Natural killer cell treated with Interleukin-12 subunit alpha and Interleukin-12 subunit beta and Interleukin-15 and Interleukin-18, amount 100 ng/mL, for 72 hours (primary cell): ENCODE measurements around the gene PARVB. TPM values are rescaled to one million over a fixed set of nuclear protein-coding genes. Genes with fewer than 3 reads are reported as not detected.
A peak's percentile ranks its signal among the peaks of the same experiment; 100 is the strongest.

Experiments
- ATAC-seq, 2 donors: fragments of 150-1000 bp; cut with Tn5 transposase in 1 of 2; sonication (Bioruptor Pico), chemical (Tn5 transposase) in 1 of 2; 2 replicates each; pipeline ENCODE4 v1.10.0; 2021
- DNase-seq: peaks from one replicate; pipeline ENCODE4 v3.0.0; 2022; ENCODE audit warnings: low spot score
- H3K27ac Mint-ChIP-seq, 2 donors: 1 replicate in 1 of 2; 2 replicates in 1 of 2; pipeline ENCODE4 v1.8.0; 2022; ENCODE audit warnings: mixed read lengths in 2 of 2, mild to moderate bottlenecking in 1 of 2, moderate library complexity in 1 of 2
- H3K27me3 Mint-ChIP-seq, 2 donors: 1 replicate in 1 of 2; 2 replicates in 1 of 2; pipeline ENCODE4 v1.8.0; 2022; ENCODE audit warnings: mixed read lengths in 2 of 2
- H3K36me3 Mint-ChIP-seq: one replicate; pipeline ENCODE4 v1.8.0; 2022; ENCODE audit warnings: mixed read lengths
- H3K4me1 Mint-ChIP-seq, 2 donors: 1 replicate in 1 of 2; 2 replicates in 1 of 2; pipeline ENCODE4 v1.8.0; 2022; ENCODE audit warnings: low read depth in 2 of 2, mixed read lengths in 2 of 2, mild to moderate bottlenecking in 1 of 2
- H3K4me3 Mint-ChIP-seq: one replicate; pipeline ENCODE4 v1.8.0; 2022; ENCODE audit warnings: mixed read lengths
- H3K9me3 Mint-ChIP-seq: 2 replicates; pipeline ENCODE4 v1.8.0; 2022; ENCODE audit warnings: mixed read lengths
- total RNA-seq, 2 donors: library from RNA; stranded (reverse); gene quantifications; one replicate each; pipeline ENCODE4 v1.2.3, GENCODE V29; 2022

PARVB gene
- total RNA-seq, 2 donors from 2014 or later, result 16.9 to 61.3 TPM

GRCh38 chr22:44146088-44146861, 122.2 kb downstream of the PARVB start:
- ATAC-seq (no peak), DNase-seq (no peak)
- H3K27ac Mint-ChIP-seq, result no peak overlapping the region

GRCh38 chr22:44147008-44147645, 123.0 kb downstream of the PARVB start:
- no peak overlapping the region for H3K27ac Mint-ChIP-seq
- H3K36me3 Mint-ChIP-seq, result no peaks in the 10 kb centered on the region
- no peaks in the 10 kb centered on the region for H3K9me3 Mint-ChIP-seq
- peaks cover 0 to 2% of the 10 kb centered on the region in 2 donors for H3K27me3 Mint-ChIP-seq
- ATAC-seq (no peak), DNase-seq (no peak)
- peaks cover 0 to 4% of the 10 kb centered on the region in 2 donors for H3K4me1 Mint-ChIP-seq
- no peak overlapping the region for H3K4me3 Mint-ChIP-seq

More at GRCh38 chr22:44146088-44146861, 122.2 kb downstream of the PARVB start:
- no peaks in the 10 kb centered on the region for H3K9me3 Mint-ChIP-seq
- H3K4me3 Mint-ChIP-seq, result no peak overlapping the region
- peaks cover 0 to 2% of the 10 kb centered on the region in 2 donors for H3K27me3 Mint-ChIP-seq
- no peaks in the 10 kb centered on the region for H3K36me3 Mint-ChIP-seq
- H3K4me1 Mint-ChIP-seq, result peaks cover 0 to 4% of the 10 kb centered on the region in 2 donors

GRCh38 chr22:44147821-44148574, 123.9 kb downstream of the PARVB start:
- no peaks in the 10 kb centered on the region for H3K36me3 Mint-ChIP-seq
- DNase-seq (no peak), ATAC-seq (no peak)
- H3K27ac Mint-ChIP-seq, result no peak overlapping the region
- peaks cover 0 to 4% of the 10 kb centered on the region in 2 donors for H3K4me1 Mint-ChIP-seq
- peaks cover 0 to 2% of the 10 kb centered on the region in 2 donors for H3K27me3 Mint-ChIP-seq
- H3K9me3 Mint-ChIP-seq, result no peaks in the 10 kb centered on the region
- no peak overlapping the region for H3K4me3 Mint-ChIP-seq

GRCh38 chr22:44151676-44152075, 127.6 kb downstream of the PARVB start:
- no peaks in the 10 kb centered on the region for H3K9me3 Mint-ChIP-seq
- DNase-seq (no peak), ATAC-seq (no peak)
- H3K27ac Mint-ChIP-seq, result no peak overlapping the region
- H3K4me1 Mint-ChIP-seq, result no peaks in the 10 kb centered on the region
- no peak overlapping the region for H3K4me3 Mint-ChIP-seq
- no peaks in the 10 kb centered on the region for H3K36me3 Mint-ChIP-seq
- H3K27me3 Mint-ChIP-seq, result peaks cover 0 to 2% of the 10 kb centered on the region in 2 donors

DNA sequence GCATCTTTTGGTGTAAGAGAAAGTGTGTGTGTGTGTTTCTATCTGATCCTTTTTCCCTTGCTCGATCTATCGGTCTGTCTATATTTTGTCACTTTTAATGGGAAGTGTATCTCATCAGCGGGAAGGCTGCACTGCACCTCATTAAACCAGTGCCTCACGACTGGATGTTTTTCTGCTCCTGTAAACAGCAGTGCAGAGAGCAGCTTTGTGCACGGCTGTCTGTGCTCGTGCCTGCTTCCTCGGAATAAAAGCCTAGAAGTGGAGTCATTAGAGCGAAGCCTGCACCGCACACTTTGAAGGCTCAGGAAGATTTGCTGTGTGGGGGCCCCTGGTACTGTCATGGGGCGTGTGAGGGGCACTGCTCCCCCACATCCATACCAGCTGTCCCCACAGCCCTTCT, 129.6 kb downstream of the PARVB start:
- ATAC-seq, result no peak
- no peaks in the 10 kb centered on the region for H3K4me1 Mint-ChIP-seq
- no peaks in the 10 kb centered on the region for H3K9me3 Mint-ChIP-seq
- H3K4me3 Mint-ChIP-seq, result no peak overlapping the region
- H3K27ac Mint-ChIP-seq, result no peak overlapping the region
- peaks cover 0 to 2% of the 10 kb centered on the region in 2 donors for H3K27me3 Mint-ChIP-seq
- no peaks in the 10 kb centered on the region for H3K36me3 Mint-ChIP-seq
- DNase-seq, result no peak

DNA sequence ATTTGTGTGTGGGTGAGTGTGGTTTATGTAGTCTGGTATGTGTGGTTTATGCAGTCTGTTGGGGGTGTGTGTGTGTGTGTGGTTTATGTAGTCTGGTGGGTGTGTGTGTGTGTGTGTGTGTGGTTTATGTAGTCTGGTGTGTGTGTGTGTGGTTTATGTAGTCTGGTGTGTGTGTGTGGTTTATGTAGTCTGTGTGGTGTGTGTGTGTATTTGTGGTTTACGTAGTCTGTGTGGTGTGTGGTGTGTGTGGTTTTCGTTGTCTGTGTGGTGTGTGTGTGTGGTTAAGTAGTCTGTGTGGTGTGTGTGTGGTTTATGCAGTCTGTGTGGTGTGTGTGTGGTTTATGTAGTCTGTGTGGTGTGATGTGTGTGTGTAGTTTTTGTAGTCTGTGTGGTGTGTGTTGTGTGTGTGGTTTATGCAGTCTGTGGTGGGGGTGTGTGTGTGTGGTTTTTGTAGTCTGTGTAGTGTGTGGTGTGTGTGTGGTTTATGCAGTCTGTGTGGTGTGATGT, 130.4 kb downstream of the PARVB start:
- no peak overlapping the region for H3K4me3 Mint-ChIP-seq
- DNase-seq (no peak), ATAC-seq (peak in 1 of 2 donors; percentile 61)
- H3K4me1 Mint-ChIP-seq, result no peaks in the 10 kb centered on the region
- no peaks in the 10 kb centered on the region for H3K36me3 Mint-ChIP-seq
- H3K27me3 Mint-ChIP-seq, result peaks cover 0 to 2% of the 10 kb centered on the region in 2 donors
- H3K27ac Mint-ChIP-seq, result no peak overlapping the region
- no peaks in the 10 kb centered on the region for H3K9me3 Mint-ChIP-seq

DNA sequence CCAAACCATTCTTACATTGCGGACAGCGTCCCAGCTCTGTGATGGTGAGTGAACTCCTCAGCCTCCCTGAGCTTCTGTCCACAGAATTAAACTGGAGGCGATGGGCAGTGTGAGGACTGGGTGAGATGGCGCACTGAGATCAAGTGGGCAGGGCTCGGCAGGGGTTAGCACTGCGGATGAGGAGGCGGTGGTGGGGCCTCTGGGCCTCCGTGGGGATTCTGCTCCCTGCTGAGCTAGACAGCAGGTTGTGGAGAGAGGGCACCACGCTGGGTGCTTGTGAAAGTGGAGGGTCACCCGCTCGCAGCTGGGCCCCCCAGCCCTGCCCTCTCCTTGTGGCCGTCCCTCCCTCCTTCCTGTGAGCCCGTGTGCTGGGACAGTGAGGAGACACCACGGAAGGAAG, 131.0 kb downstream of the PARVB start:
- no peaks in the 10 kb centered on the region for H3K9me3 Mint-ChIP-seq
- H3K36me3 Mint-ChIP-seq, result no peaks in the 10 kb centered on the region
- DNase-seq (no peak), ATAC-seq (no peak)
- H3K4me1 Mint-ChIP-seq, result no peaks in the 10 kb centered on the region
- H3K4me3 Mint-ChIP-seq, result no peak overlapping the region
- no peak overlapping the region for H3K27ac Mint-ChIP-seq
- peaks cover 0 to 2% of the 10 kb centered on the region in 2 donors for H3K27me3 Mint-ChIP-seq

- DNase-seq (no peak), ATAC-seq (no peak)
- Mint-ChIP-seq H3K36me3 (no peaks in the 10 kb centered on the region), H3K9me3 (no peaks in the 10 kb centered on the region), H3K4me1 (no peaks in the 10 kb centered on the region), H3K27ac (no peak overlapping the region), H3K4me3 (no peak overlapping the region), H3K27me3 (peaks cover 0 to 2% of the 10 kb centered on the region in 2 donors)
These were observed 134.0 kb downstream of the PARVB start for GRCh38 chr22:44157916-44158618.

DNA sequence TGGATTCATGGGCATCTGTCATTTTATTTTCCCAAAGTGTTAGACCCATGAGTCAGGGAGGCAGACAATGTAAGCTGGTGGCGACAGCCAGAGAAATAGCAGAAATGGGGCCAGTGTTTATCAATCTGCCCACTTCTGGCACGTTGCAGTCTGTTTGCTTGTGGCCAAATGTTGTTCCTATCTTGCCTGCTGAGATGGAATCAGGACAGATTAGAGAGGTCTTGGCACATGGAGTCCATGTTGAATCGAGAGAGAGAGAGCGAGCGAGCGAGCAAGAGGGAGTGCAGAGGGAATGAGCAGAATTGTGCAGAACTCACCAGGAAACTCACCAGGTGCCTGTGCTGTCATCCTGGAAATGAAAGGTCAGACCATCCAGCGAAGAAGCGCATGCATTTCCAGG, 134.7 kb downstream of the PARVB start:
- no peak for DNase-seq
- Mint-ChIP-seq H3K4me3 (no peak overlapping the region), H3K9me3 (no peaks in the 10 kb centered on the region), H3K27me3 (peaks cover 0 to 2% of the 10 kb centered on the region in 2 donors), H3K4me1 (no peaks in the 10 kb centered on the region), H3K36me3 (no peaks in the 10 kb centered on the region), H3K27ac (no peak overlapping the region)
- no peak for ATAC-seq

- DNase-seq, result no peak
- ATAC-seq, result no peak
These were observed 135.1 kb downstream of the PARVB start for GRCh38 chr22:44159221-44159620.

DNA sequence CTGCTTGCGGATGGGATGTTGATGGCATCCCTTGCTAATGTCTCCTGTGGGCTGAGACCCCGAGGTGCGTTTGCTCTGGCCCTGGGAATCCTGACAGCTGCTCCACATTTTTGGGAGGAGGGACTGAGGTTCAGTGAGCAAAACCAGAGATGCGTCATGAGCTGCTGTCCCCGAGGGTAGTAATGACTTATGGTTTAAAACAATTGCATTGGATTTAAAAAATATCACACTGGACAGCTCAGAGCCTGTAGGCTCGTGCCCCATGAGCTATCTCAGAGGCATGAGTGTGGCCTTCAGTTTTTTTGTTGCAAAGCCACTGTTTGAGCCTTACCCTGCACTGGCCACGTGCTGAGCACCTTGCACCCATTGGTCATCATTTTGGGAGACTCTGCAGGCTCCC, 135.7 kb downstream of the PARVB start:
- H3K27me3 Mint-ChIP-seq, result peaks cover 0 to 2% of the 10 kb centered on the region in 2 donors
- H3K9me3 Mint-ChIP-seq, result no peaks in the 10 kb centered on the region
- no peaks in the 10 kb centered on the region for H3K4me1 Mint-ChIP-seq
- no peak overlapping the region for H3K27ac Mint-ChIP-seq
- no peak overlapping the region for H3K4me3 Mint-ChIP-seq
- ATAC-seq (no peak), DNase-seq (no peak)
- H3K36me3 Mint-ChIP-seq, result no peaks in the 10 kb centered on the region

More at GRCh38 chr22:44159221-44159620, 135.1 kb downstream of the PARVB start:
- no peaks in the 10 kb centered on the region for H3K9me3 Mint-ChIP-seq
- no peaks in the 10 kb centered on the region for H3K4me1 Mint-ChIP-seq
- H3K4me3 Mint-ChIP-seq, result no peak overlapping the region
- H3K27ac Mint-ChIP-seq, result no peak overlapping the region
- H3K36me3 Mint-ChIP-seq, result no peaks in the 10 kb centered on the region
- peaks cover 0 to 2% of the 10 kb centered on the region in 2 donors for H3K27me3 Mint-ChIP-seq

GRCh38 chr22:44160421-44160820, 136.3 kb downstream of the PARVB start:
- Mint-ChIP-seq H3K36me3 (no peaks in the 10 kb centered on the region), H3K27me3 (peaks cover 0 to 2% of the 10 kb centered on the region in 2 donors), H3K4me3 (no peak overlapping the region), H3K9me3 (no peaks in the 10 kb centered on the region), H3K4me1 (no peaks in the 10 kb centered on the region), H3K27ac (no peak overlapping the region)
- DNase-seq (no peak), ATAC-seq (no peak)

- H3K27ac Mint-ChIP-seq, result no peak overlapping the region
- DNase-seq (no peak), ATAC-seq (no peak)
These were observed 137.6 kb downstream of the PARVB start for GRCh38 chr22:44161673-44162072.

More at GRCh38 chr22:44161673-44162072, 137.6 kb downstream of the PARVB start:
- no peaks in the 10 kb centered on the region for H3K4me1 Mint-ChIP-seq
- H3K36me3 Mint-ChIP-seq, result no peaks in the 10 kb centered on the region
- H3K4me3 Mint-ChIP-seq, result no peak overlapping the region
- peaks cover 0 to 2% of the 10 kb centered on the region in 2 donors for H3K27me3 Mint-ChIP-seq
- H3K9me3 Mint-ChIP-seq, result no peaks in the 10 kb centered on the region
